Kidney epithelial cell (primary cell): ENCODE data around the gene DLG2. TPM values are rescaled to one million over a fixed set of nuclear protein-coding genes. Genes with fewer than 3 reads are reported as not detected.

Experiments
- DNase-seq: peaks from one replicate; pipeline ENCODE4 v3.0.0-alpha.2; 2010; ENCODE audit warnings: low read depth
- H3K27me3 ChIP-seq: 2 replicates; pipeline ENCODE4 v1.6.0; 2011; ENCODE audit warnings: low read length; ENCODE audit not compliant: control insufficient read depth, insufficient read depth
- H3K36me3 ChIP-seq: 2 replicates; pipeline ENCODE4 v1.5.1; 2011; ENCODE audit warnings: low read length; ENCODE audit not compliant: control insufficient read depth, insufficient read depth
- H3K4me3 ChIP-seq: 2 replicates; pipeline ENCODE4 v1.5.1; 2011; ENCODE audit warnings: low read depth, mild to moderate bottlenecking, control low read depth, low read length
- total RNA-seq: library from RNA; depleted of rRNA; stranded (reverse); fragments of >200 nt; gene quantifications from 2 replicates; pipeline ENCODE4 v1.2.3, GENCODE V29; 2015
- TF ChIP-seq, protein P1 (sequence below): IDR thresholded peaks from 2 replicates; pipeline ENCODE4 v1.5.1; 2011; ENCODE audit warnings: mild to moderate bottlenecking, moderate library complexity, low read length, control low read depth, inconsistent platforms; ENCODE audit not compliant: insufficient read depth, poor library complexity, severe bottlenecking

DLG2 gene
- total RNA-seq, 1 donor from 2014 or later = 0.75 TPM

DNA sequence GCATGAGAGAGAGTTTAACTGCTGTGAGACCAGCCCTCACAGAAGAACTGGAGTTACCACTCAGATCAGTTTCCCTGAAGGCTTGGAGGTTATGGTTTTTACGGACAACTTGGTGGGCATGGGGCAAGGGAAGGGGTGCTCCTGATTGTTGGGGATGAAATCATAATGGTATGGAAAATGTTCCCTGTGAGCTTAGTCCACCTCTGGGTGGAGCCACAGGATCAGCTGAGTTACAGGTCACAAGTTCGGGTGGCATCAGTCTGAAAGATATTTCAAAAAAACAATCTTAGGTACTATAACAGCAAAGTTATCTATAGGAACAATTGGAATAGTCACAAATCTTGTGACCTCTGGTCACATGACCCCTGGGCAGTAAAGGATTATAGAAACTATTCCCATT, 162.9 kb downstream of the DLG2 start:
- TF ChIP-seq, protein P1, sequence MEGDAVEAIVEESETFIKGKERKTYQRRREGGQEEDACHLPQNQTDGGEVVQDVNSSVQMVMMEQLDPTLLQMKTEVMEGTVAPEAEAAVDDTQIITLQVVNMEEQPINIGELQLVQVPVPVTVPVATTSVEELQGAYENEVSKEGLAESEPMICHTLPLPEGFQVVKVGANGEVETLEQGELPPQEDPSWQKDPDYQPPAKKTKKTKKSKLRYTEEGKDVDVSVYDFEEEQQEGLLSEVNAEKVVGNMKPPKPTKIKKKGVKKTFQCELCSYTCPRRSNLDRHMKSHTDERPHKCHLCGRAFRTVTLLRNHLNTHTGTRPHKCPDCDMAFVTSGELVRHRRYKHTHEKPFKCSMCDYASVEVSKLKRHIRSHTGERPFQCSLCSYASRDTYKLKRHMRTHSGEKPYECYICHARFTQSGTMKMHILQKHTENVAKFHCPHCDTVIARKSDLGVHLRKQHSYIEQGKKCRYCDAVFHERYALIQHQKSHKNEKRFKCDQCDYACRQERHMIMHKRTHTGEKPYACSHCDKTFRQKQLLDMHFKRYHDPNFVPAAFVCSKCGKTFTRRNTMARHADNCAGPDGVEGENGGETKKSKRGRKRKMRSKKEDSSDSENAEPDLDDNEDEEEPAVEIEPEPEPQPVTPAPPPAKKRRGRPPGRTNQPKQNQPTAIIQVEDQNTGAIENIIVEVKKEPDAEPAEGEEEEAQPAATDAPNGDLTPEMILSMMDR = no peak
- no peak for DNase-seq
- H3K36me3 ChIP-seq = no peaks in the 10 kb centered on the region
- no peak overlapping the region for H3K4me3 ChIP-seq
- no peaks in the 10 kb centered on the region for H3K27me3 ChIP-seq

DNA sequence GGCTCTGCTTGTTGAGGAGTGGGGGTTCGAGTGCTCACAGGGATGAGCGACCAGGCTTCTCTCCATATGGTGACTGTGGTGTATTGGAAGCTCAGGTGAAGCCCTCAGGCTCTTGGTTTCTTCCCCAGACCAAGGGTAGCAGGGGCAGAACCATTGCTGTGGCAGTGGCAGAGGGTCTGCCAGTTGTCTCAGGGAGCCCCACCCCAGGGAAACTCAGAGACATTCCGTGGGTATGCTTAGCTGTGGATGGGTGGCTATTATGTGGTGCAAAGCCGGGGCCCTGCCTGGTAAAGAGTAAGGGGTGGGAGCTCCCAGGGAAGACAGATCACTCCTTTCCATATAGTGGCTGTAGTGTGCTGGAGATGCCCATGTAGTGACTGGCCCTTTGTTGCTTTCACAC, 167.8 kb downstream of the DLG2 start:
- no peak for DNase-seq
- no peaks in the 10 kb centered on the region for H3K27me3 ChIP-seq
- TF ChIP-seq, protein P1 = no peak
- no peaks in the 10 kb centered on the region for H3K36me3 ChIP-seq
- H3K4me3 ChIP-seq = no peak overlapping the region

DNA sequence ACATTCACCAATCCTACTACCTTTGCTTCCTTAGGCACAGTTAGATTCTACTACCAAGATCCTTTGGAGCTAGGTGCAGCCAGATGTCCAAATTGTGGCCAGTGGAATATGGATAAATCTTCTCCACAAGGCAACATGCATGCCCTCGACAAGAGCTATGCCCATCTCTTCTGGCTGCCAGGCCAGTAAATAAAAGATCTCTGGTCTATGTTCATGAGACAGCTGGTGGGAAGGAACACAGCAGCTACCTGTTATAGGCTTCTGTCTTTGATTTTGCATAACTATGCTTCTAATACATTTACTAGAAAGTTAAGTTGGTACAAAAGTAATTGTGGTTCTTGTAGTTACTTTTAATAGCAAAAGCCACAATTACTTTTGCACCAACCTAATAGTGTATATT, 182.7 kb downstream of the DLG2 start:
- TF ChIP-seq, protein P1 = no peak
- H3K4me3 ChIP-seq = no peak overlapping the region
- H3K27me3 ChIP-seq = no peaks in the 10 kb centered on the region
- no peaks in the 10 kb centered on the region for H3K36me3 ChIP-seq
- no peak for DNase-seq

DNA sequence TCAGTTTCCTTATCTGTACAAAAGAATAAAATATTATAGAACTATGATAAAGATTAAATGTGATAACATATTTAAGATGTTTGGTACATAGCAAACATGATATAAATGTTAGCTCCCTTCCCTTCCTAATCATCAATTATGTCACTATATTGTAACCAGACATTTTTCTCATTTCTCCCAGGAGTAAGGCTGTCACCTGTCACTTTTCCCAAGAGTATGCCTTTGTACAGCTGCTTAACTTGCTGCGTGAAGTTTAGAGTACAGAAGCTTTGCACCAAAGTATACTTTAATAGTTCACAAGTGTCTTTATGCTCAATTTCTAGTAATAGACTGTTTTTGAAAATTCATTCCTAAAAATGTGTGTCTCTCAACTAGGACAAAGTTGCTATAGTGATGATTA, 186.9 kb downstream of the DLG2 start:
- Histone ChIP-seq H3K36me3 (no peaks in the 10 kb centered on the region), H3K4me3 (no peak overlapping the region), H3K27me3 (no peaks in the 10 kb centered on the region)
- no peak for DNase-seq
- TF ChIP-seq, protein P1 = no peak

DNA sequence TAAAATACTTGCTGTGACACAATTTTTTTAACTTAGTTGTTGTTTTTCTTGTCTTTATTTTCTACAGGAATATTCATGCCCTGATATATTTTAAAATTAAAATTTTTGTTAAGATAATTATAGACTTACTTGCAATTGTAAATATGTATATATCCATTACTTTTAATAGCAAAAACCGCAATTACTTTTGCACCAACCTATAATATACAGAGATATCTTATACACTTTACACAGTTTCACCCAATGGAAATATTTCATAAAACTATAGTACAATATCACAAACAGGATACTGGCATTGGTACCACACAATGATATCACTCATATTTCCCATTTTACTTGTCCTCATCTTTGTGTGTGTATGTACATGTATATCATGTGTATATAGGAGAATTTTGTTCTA, 188.8 kb downstream of the DLG2 start:
- no peak for DNase-seq
- no peaks in the 10 kb centered on the region for H3K27me3 ChIP-seq
- no peaks in the 10 kb centered on the region for H3K36me3 ChIP-seq
- TF ChIP-seq, protein P1 = no peak
- H3K4me3 ChIP-seq = no peak overlapping the region

DNA sequence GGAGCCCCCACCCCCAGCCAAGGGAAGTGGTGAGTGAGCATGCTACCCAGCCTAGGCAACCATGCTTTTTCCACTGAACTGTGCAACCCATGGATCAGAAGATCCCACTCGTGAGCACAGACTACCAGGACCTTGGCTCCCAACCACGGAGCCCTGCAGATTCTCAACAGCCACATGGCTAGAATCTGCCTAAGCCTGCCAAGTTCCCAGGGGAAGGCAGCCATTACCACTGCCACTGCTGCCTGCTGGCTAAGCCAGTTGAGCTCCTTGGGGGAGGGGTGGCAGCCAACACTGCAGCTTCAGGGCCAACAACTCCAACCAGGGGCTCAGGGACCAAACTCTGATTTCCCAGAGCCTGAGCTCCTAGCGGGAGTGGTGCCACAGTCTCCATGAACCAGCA, 195.8 kb downstream of the DLG2 start:
- H3K4me3 ChIP-seq = no peak overlapping the region
- no peaks in the 10 kb centered on the region for H3K27me3 ChIP-seq
- no peak for DNase-seq
- H3K36me3 ChIP-seq = no peaks in the 10 kb centered on the region
- TF ChIP-seq, protein P1 = no peak
